ENCODE measurements around the gene SIPA1L3.

DNA sequence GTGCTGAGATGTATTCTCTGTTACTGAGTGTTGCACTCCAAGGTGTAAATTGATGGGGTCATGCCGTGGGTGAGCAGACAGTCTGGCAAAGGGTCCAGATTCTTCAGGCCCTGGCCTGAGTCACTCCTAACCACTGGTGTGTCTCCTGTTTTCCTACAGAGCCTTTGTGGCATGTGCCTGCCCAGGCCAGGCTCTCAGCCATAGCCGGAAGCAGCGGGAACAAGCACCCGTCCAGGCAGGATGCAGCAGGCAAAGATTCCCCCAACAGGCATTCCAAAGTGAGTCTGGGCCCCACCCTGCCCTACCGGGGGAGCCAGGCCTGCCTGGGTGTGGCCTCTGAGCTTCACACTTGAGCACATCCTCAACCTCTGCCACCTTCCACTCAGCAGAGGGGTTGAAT is 255.1 kb downstream of the SIPA1L3 start:
- TF ChIP-seq CTCF (IDR thresholded peaks at IDR 0.05 in 4 of 5, conservative IDR thresholded peaks at IDR 0.05 in 1 of 5) (no peak), POLR2A (IDR thresholded peaks at IDR 0.05) (no peak)
